Stimulated activated CD8-positive, alpha-beta memory T cell treated with anti-CD3 and anti-CD28 coated beads, Interleukin-4, amount 100 ng/mL, for 4 hours (primary cell): ENCODE results near the gene FGD4.
"Not testable (repeated sequence)": the region's sequence is repeated elsewhere in the genome, so short reads cannot be mapped to it uniquely, and the experiment has no call there.

Source experiments
- DNase-seq, 2 donors: peaks; one replicate each; pipeline ENCODE4 v3.0.0-alpha.2; 2020; ENCODE audit warnings: low read depth in 2 of 2, low spot score in 1 of 2

Gene FGD4

GRCh38 chr12:32516230-32516629 lies 116.9 kb downstream of the FGD4 start:
- no peak for DNase-seq

- DNase-seq: no peak
Observed at GRCh38 chr12:32517966-32518365, 118.6 kb downstream of the FGD4 start.

GRCh38 chr12:32519047-32519446 lies 119.7 kb downstream of the FGD4 start:
- DNase-seq: no peak

GRCh38 chr12:32522331-32523221 lies 123.2 kb downstream of the FGD4 start:
- no peak for DNase-seq

- not testable (repeated sequence) for DNase-seq
Observed at GRCh38 chr12:32525802-32526201, 126.4 kb downstream of the FGD4 start.

- DNase-seq: not testable (repeated sequence)
Observed at GRCh38 chr12:32526343-32526742, 127.0 kb downstream of the FGD4 start.

- no peak for DNase-seq
Observed at GRCh38 chr12:32532422-32532821, 133.1 kb downstream of the FGD4 start.

GRCh38 chr12:32532951-32533350 lies 133.6 kb downstream of the FGD4 start:
- DNase-seq: no peak

- not testable (repeated sequence) for DNase-seq
Observed at GRCh38 chr12:32533506-32533905, 134.1 kb downstream of the FGD4 start.

- DNase-seq: no peak
Observed at GRCh38 chr12:32533971-32534590, 134.7 kb downstream of the FGD4 start.

GRCh38 chr12:32534698-32535097 lies 135.3 kb downstream of the FGD4 start:
- no peak for DNase-seq

- no peak for DNase-seq
Observed at GRCh38 chr12:32535288-32535999, 136.1 kb downstream of the FGD4 start.

- no peak for DNase-seq
Observed at GRCh38 chr12:32536000-32536345, 136.6 kb downstream of the FGD4 start.

GRCh38 chr12:32541754-32542374 lies 142.5 kb downstream of the FGD4 start:
- DNase-seq: no peak

- no peak for DNase-seq
Observed at GRCh38 chr12:32542428-32543229, 143.3 kb downstream of the FGD4 start.

- no peak for DNase-seq
Observed at GRCh38 chr12:32544893-32545292, 145.5 kb downstream of the FGD4 start.

- no peak for DNase-seq
Observed at GRCh38 chr12:32545413-32545980, 146.1 kb downstream of the FGD4 start.

- DNase-seq: no peak
Observed at GRCh38 chr12:32546272-32546671, 146.9 kb downstream of the FGD4 start.

- no peak for DNase-seq
Observed at GRCh38 chr12:32548691-32549281, 149.4 kb downstream of the FGD4 start.

GRCh38 chr12:32549675-32550079 lies 150.3 kb downstream of the FGD4 start:
- no peak for DNase-seq
